ENCODE data around the gene C3orf52.
"Not testable (repeated sequence)": the region's sequence is repeated elsewhere in the genome, so short reads cannot be mapped to it uniquely, and the experiment has no call there.

C3orf52 gene

GRCh38 chr3:112086076-112086854 is at the start of gene C3orf52:
Gene C3orf52 (plus strand): TSS chr3:112086389. CDS start chr3:112086408, 19 bp downstream.
- peak; percentile 39 to 53 for DNase-seq (ENCODE audit: extremely low read depth in 1 of 2, low read depth in 1 of 2)

GRCh38 chr3:112037194-112037593 is 49.0 kb upstream of the C3orf52 start:
- not testable (repeated sequence) for DNase-seq (ENCODE audit: extremely low read depth in 1 of 2, low read depth in 1 of 2)

GRCh38 chr3:112038863-112039262 is 47.3 kb upstream of the C3orf52 start:
- DNase-seq (ENCODE audit: extremely low read depth in 1 of 2, low read depth in 1 of 2): no peak

GRCh38 chr3:112041321-112041720 is 44.9 kb upstream of the C3orf52 start:
- no peak for DNase-seq (ENCODE audit: extremely low read depth in 1 of 2, low read depth in 1 of 2)

- no peak for DNase-seq (ENCODE audit: extremely low read depth in 1 of 2, low read depth in 1 of 2)
Observed at GRCh38 chr3:112042842-112043280, 43.3 kb upstream of the C3orf52 start.

GRCh38 chr3:112043621-112044201 is 42.5 kb upstream of the C3orf52 start:
- DNase-seq (ENCODE audit: extremely low read depth in 1 of 2, low read depth in 1 of 2): no peak

- no peak for DNase-seq (ENCODE audit: extremely low read depth in 1 of 2, low read depth in 1 of 2)
Observed at GRCh38 chr3:112046599-112046998, 39.6 kb upstream of the C3orf52 start.

- no peak for DNase-seq (ENCODE audit: extremely low read depth in 1 of 2, low read depth in 1 of 2)
Observed at GRCh38 chr3:112047264-112047663, 38.9 kb upstream of the C3orf52 start.

GRCh38 chr3:112048911-112049310 is 37.3 kb upstream of the C3orf52 start:
- no peak for DNase-seq (ENCODE audit: extremely low read depth in 1 of 2, low read depth in 1 of 2)

GRCh38 chr3:112053229-112053628 is 33.0 kb upstream of the C3orf52 start:
- no peak for DNase-seq (ENCODE audit: extremely low read depth in 1 of 2, low read depth in 1 of 2)

GRCh38 chr3:112056451-112056929 is 29.7 kb upstream of the C3orf52 start:
- DNase-seq (ENCODE audit: extremely low read depth in 1 of 2, low read depth in 1 of 2): no peak

GRCh38 chr3:112059497-112059896 is 26.7 kb upstream of the C3orf52 start:
- DNase-seq (ENCODE audit: extremely low read depth in 1 of 2, low read depth in 1 of 2): no peak

GRCh38 chr3:112061152-112061551 is 25.0 kb upstream of the C3orf52 start:
- DNase-seq (ENCODE audit: extremely low read depth in 1 of 2, low read depth in 1 of 2): no peak

GRCh38 chr3:112072387-112073060 is 13.7 kb upstream of the C3orf52 start:
- DNase-seq (ENCODE audit: extremely low read depth in 1 of 2, low read depth in 1 of 2): peak in 1 of 2 donors; percentile 35

GRCh38 chr3:112074006-112074405 is 12.2 kb upstream of the C3orf52 start:
- DNase-seq (ENCODE audit: extremely low read depth in 1 of 2, low read depth in 1 of 2): no peak

- no peak for DNase-seq (ENCODE audit: extremely low read depth in 1 of 2, low read depth in 1 of 2)
Observed at GRCh38 chr3:112074616-112075497, 11.3 kb upstream of the C3orf52 start.

GRCh38 chr3:112078125-112079083 is 7.8 kb upstream of the C3orf52 start:
- no peak for DNase-seq (ENCODE audit: extremely low read depth in 1 of 2, low read depth in 1 of 2)

- no peak for DNase-seq (ENCODE audit: extremely low read depth in 1 of 2, low read depth in 1 of 2)
Observed at GRCh38 chr3:112083239-112083638, 3.0 kb upstream of the C3orf52 start.

GRCh38 chr3:112084980-112085705 is 1.0 kb upstream of the C3orf52 start:
- DNase-seq (ENCODE audit: extremely low read depth in 1 of 2, low read depth in 1 of 2): no peak
